Gastroesophageal sphincter (tissue), 4 donors: ENCODE results near the gene UGT1A4. TPM values are rescaled to one million over a fixed set of nuclear protein-coding genes. Genes with fewer than 3 reads are reported as not detected.

Source experiments
- ATAC-seq: fragments of 150-250 bp; one replicate; pipeline ENCODE4 v1.9.1; 2016; ENCODE audit warnings: mild to moderate bottlenecking, moderate library complexity
- H3K27ac ChIP-seq, 4 donors: fragments of 200-600 bp; sonication (generic) in 3 of 4; 1 replicate in 3 of 4; 2 replicates in 1 of 4; pipeline ENCODE4 v1.5.1; 2016 to 2019
- H3K27me3 ChIP-seq: fragments of 200-600 bp; sonication (generic); one replicate; pipeline ENCODE4 v1.5.1; 2019
- H3K36me3 ChIP-seq, 2 donors: fragments of 200-600 bp; sonication (generic); one replicate each; pipeline ENCODE4 v1.5.1; 2019; ENCODE audit warnings: control low read depth in 1 of 2
- H3K4me1 ChIP-seq, 3 donors: fragments of 200-600 bp; sonication (generic); 1 replicate in 2 of 3; 2 replicates in 1 of 3; pipeline ENCODE4 v1.5.1; 2016 to 2019; ENCODE audit warnings: control low read depth in 2 of 3
- H3K4me3 ChIP-seq, 2 donors: fragments of 200-600 bp; sonication (generic); one replicate each; pipeline ENCODE4 v1.5.1; 2019; ENCODE audit warnings: mild to moderate bottlenecking in 1 of 2, moderate library complexity in 1 of 2
- H3K9me3 ChIP-seq, 3 donors: fragments of 200-600 bp; sonication (generic); one replicate each; pipeline ENCODE4 v1.5.1; 2017 to 2019; ENCODE audit warnings: control low read depth in 2 of 3
- EP300 ChIP-seq: sonication (generic); formaldehyde crosslinking; IDR thresholded peaks from one replicate; pipeline ENCODE4 v1.6.1; 2017; ENCODE audit warnings: antibody characterized with exemption, mild to moderate bottlenecking
- POLR2A ChIP-seq, 2 donors: fragments of 450-650 bp; IDR thresholded peaks; one replicate each; pipeline ENCODE4 v1.6.1; 2017; ENCODE audit warnings: antibody characterized with exemption in 2 of 2, mild to moderate bottlenecking in 2 of 2, moderate library complexity in 1 of 2
- POLR2AphosphoS5 ChIP-seq: sonication (generic); formaldehyde crosslinking; IDR thresholded peaks from one replicate; pipeline ENCODE4 v1.6.1; 2017; ENCODE audit warnings: antibody characterized with exemption
- WGBS, 2 donors: methylation state at CpG; one replicate each; pipeline ENCODE4 v1.1.5; 2018; ENCODE audit warnings: low coverage in 1 of 2; 5-methylcytosine and 5-hydroxymethylcytosine counted together
- total RNA-seq, 4 donors: library from RNA; depleted of rRNA; stranded (reverse); fragments of >200 nt; gene quantifications; one replicate each; pipeline ENCODE4 v1.1.0, GENCODE V29; 2016
- TF ChIP-seq, protein P1 (sequence below), 4 experiments: fragments of 200-600 bp in 2 of 4; fragments of 450-650 bp in 2 of 4; sonication (generic) in 1 of 4; IDR thresholded peaks; one replicate each; pipeline ENCODE4 v1.5.1; 2017 to 2019; ENCODE audit warnings: antibody characterized with exemption in 4 of 4, mild to moderate bottlenecking in 2 of 4, moderate library complexity in 2 of 4

UGT1A4 gene
- total RNA-seq, 4 donors from 2014 or later, result 0.13 TPM; not detected in 3

DNA sequence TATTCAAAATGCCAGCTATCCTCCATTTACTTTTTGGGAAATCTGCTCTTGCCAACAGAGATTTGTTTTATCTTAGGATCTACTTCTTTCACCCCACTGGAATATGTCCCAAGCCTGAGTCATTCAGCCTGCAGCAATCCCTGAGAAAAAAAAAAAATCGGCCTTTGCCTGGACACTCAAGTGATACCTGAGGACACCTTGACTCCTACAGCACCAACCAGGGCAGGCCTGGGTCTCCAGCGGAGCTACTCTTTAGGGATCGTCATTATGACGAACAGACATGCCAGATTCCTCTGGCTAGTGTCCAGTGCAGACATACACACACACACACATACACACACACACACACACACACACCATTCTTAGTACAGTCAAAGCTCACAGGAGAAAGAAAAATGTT is 28.1 kb upstream of the UGT1A4 start:
- 50 to 66% methylated on average over 2 to 4 of the region's 4 CpGs for WGBS, 2 donors
- no peak overlapping the region for H3K4me3 ChIP-seq
- no peak for ATAC-seq
- no peaks in the 10 kb centered on the region for H3K9me3 ChIP-seq
- TF ChIP-seq EP300 (no peak), POLR2AphosphoS5 (no peak), POLR2A (IDR thresholded peaks at IDR 0.05) (no peak)
- TF ChIP-seq, protein P1, sequence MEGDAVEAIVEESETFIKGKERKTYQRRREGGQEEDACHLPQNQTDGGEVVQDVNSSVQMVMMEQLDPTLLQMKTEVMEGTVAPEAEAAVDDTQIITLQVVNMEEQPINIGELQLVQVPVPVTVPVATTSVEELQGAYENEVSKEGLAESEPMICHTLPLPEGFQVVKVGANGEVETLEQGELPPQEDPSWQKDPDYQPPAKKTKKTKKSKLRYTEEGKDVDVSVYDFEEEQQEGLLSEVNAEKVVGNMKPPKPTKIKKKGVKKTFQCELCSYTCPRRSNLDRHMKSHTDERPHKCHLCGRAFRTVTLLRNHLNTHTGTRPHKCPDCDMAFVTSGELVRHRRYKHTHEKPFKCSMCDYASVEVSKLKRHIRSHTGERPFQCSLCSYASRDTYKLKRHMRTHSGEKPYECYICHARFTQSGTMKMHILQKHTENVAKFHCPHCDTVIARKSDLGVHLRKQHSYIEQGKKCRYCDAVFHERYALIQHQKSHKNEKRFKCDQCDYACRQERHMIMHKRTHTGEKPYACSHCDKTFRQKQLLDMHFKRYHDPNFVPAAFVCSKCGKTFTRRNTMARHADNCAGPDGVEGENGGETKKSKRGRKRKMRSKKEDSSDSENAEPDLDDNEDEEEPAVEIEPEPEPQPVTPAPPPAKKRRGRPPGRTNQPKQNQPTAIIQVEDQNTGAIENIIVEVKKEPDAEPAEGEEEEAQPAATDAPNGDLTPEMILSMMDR (IDR thresholded peaks at IDR 0.05), result no peak
- no peaks in the 10 kb centered on the region for H3K4me1 ChIP-seq
- H3K36me3 ChIP-seq, result no peaks in the 10 kb centered on the region
- no peak overlapping the region for H3K27ac ChIP-seq
- H3K27me3 ChIP-seq, result peaks cover 6% of the 10 kb centered on the region

DNA sequence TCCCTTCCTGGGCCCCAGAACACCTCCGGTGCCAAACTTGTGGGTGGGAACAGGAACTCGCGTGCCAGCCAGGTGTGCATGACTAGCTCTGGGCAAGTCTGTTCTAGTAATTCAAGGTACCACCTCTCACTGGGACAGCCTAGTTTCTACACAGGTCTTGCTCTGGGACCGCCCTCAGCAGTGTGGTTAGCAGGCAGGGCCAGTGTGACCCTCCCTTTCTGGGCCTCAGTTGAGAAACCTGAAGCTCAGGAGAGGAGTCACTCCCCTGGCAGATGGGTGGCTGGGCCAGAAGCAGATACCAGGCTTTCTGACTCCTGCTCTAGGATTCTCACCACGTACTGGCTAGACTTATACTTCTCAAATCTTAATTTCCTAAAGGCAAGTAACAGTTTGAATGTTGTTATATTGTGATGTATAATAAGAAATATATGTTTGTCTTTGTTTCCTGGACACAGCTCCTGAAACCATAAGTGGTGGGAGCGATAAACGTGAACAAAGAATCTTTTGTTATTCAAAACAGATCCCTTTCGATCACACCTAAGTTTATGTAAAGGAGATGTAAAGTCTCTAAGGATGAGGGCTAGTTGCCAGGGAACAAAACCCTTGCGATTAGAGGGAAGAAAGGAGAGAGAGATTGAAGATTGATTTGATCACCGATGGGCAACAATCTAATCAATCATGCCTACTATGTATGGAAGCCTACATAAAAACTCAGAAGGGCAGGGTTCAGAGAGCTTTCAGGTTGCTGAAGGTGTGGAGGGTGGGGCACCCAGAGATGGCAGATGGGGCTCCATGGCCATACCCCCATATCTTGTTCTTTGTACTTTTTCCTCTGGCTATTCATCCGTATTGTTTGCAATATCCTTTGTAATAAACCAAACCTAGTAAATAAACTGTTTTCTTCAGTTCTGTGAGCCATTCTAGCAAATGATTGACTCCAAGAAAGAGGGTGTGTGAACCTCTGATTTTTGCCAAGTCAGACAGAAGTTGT is 26.8 kb upstream of the UGT1A4 start:
- H3K27me3 ChIP-seq, result peaks cover 6% of the 10 kb centered on the region
- H3K27ac ChIP-seq, result no peak overlapping the region
- no peak for ATAC-seq
- TF ChIP-seq, protein P1 (IDR thresholded peaks at IDR 0.05), result no peak
- TF ChIP-seq POLR2A (IDR thresholded peaks at IDR 0.05), result no peak
- TF ChIP-seq POLR2AphosphoS5, result no peak
- no peak for TF ChIP-seq EP300
- no peak overlapping the region for H3K4me3 ChIP-seq
- H3K4me1 ChIP-seq, result no peaks in the 10 kb centered on the region
- no peaks in the 10 kb centered on the region for H3K36me3 ChIP-seq
- H3K9me3 ChIP-seq, result no peaks in the 10 kb centered on the region
- WGBS, 2 donors, result 86 to 89% methylated on average over 4 to 8 of the region's 11 CpGs

- no peak within 1 kb of the TSS for H3K27ac ChIP-seq
- TF ChIP-seq EP300, result no peak
- no peak for TF ChIP-seq POLR2AphosphoS5
- no peak for TF ChIP-seq POLR2A (IDR thresholded peaks at IDR 0.05)
- TF ChIP-seq, protein P1 (IDR thresholded peaks at IDR 0.05), result no peak
Observed at GRCh38 chr2:233692648-233693047, 25.9 kb upstream of the UGT1A4 start, which contains the start of gene UGT1A6. Gene UGT1A6 (plus strand): TSS chr2:233692890. CDS start chr2:233693005, 115 bp downstream.

DNA sequence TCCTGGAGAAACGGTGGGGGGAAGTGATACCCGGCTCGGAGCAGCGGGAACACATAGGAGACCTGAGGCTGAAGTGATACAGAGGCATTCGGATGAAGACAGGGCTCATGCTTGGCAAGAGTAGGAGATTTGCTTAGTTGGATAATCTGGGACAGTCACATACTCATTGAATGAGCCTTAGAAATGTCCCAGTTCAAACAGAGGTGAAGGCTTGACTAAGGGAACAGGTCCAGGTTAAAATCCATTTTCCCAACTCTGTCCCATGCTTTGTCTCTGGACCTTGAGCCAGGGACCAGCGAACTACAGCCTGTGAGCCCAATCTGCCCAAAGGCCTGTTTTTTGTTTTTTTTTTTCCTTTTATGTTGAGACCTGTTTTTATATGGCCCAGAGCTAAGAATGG is 24.6 kb upstream of the UGT1A4 start:
- 50 to 75% methylated on average over 2 to 5 of the region's 6 CpGs for WGBS, 2 donors
- H3K27ac ChIP-seq, result no peak overlapping the region
- H3K9me3 ChIP-seq, result no peaks in the 10 kb centered on the region

More at GRCh38 chr2:233692648-233693047, 25.9 kb upstream of the UGT1A4 start, which contains the start of gene UGT1A6:
- peaks cover 6% of the 10 kb centered on the region for H3K27me3 ChIP-seq
- H3K4me1 ChIP-seq, result no peaks in the 10 kb centered on the region
- H3K4me3 ChIP-seq, result no peak within 1 kb of the TSS
- 85 to 86% methylated on average over 4 of the region's 4 CpGs for WGBS, 2 donors
- no peaks in the 10 kb centered on the region for H3K9me3 ChIP-seq
- no peaks in the 10 kb centered on the region for H3K36me3 ChIP-seq
- ATAC-seq, result no peak

More for the DNA sequence above, 24.6 kb upstream of the UGT1A4 start:
- Histone ChIP-seq H3K36me3 (no peaks in the 10 kb centered on the region), H3K4me3 (no peak overlapping the region), H3K27me3 (peaks cover 6% of the 10 kb centered on the region), H3K4me1 (no peaks in the 10 kb centered on the region)
- TF ChIP-seq POLR2AphosphoS5 (no peak), POLR2A (IDR thresholded peaks at IDR 0.05) (no peak), EP300 (no peak)
- TF ChIP-seq, protein P1 (IDR thresholded peaks at IDR 0.05), result no peak
- no peak for ATAC-seq
